Urinary bladder (tissue), 4 donors: Measurements from ENCODE around the gene ZNF740. TPM values are rescaled to one million over a fixed set of nuclear protein-coding genes. Genes with fewer than 3 reads are reported as not detected.

Experiments used
- DNase-seq: peaks from one replicate; pipeline ENCODE4 v3.0.0-alpha.2; 2015; ENCODE audit errors: extremely low spot score
- H3K27ac ChIP-seq: one replicate; pipeline ENCODE4 v1.5.1; 2013; ENCODE audit warnings: low read depth, mild to moderate bottlenecking, moderate library complexity
- H3K36me3 ChIP-seq: one replicate; pipeline ENCODE4 v1.6.1; 2013; ENCODE audit warnings: mild to moderate bottlenecking, moderate library complexity; ENCODE audit not compliant: insufficient read depth
- H3K4me1 ChIP-seq: one replicate; pipeline ENCODE4 v1.6.1; 2013; ENCODE audit warnings: mild to moderate bottlenecking, moderate library complexity; ENCODE audit not compliant: insufficient read depth
- H3K4me3 ChIP-seq: one replicate; pipeline ENCODE4 v1.5.1; 2013; ENCODE audit warnings: low read depth, low read length
- WGBS: extraction: QIAGEN DNeasy Blood & Tissue Kit; methylation state at CpG from one replicate; pipeline ENCODE4 v1.1.7; 2013; 5-methylcytosine and 5-hydroxymethylcytosine counted together
- polyA plus RNA-seq: library from polyadenylated mRNA; stranded (reverse); fragments of 200-250 nt; gene quantifications from one replicate; pipeline ENCODE4 v1.2.3, GENCODE V29; 2013
- small RNA-seq: library from RNA; depleted of rRNA; stranded (forward); fragments of <200 nt; gene quantifications from one replicate; pipeline ENCODE3, GENCODE V24; 2014
- total RNA-seq: library from RNA; depleted of rRNA; stranded (reverse); fragments of >200 nt; gene quantifications from one replicate; pipeline ENCODE4 v1.2.3, GENCODE V29; 2014
- donor health status: healthy with polysubstance abuse.
- donor health status: healthy.

The ZNF740 gene
- total and polyA plus RNA-seq, 2 donors = 13.5 to 22.9 TPM

DNA sequence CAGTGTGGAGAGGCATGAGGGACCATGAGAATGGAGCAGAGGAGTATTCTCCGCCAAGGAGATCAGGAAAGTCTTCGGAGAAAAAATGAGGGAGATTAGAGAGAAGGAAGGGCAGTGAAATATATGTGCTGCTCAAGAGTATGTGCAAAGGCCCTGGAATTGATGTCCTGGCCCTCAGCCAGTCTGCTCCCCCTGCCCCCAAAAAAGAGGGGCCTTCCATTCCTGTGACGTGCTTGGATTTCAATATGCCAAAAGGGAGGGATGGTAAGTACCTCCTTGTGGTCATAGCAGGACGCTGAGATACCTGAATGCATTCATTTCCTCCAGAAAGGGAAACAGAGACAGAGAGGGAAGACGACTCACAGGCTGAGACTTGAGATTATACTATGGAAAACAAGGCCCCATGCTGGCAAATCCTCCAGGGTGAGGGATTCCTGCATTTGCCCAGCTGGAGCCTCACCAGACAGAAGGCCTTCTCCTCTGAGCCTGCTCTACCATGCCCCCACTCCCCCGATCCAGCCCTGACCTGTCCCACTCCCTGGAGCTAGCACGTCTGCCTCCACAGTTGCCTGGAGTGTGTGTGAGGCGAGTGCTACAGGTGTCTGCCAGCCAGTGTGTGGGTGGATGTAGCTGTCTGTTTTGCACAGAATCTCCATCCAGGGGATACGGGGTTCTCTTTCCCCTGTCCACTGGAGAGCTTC lies 55.4 kb downstream of the ZNF740 start:
- Histone ChIP-seq H3K27ac (no peak overlapping the region), H3K4me3 (no peak overlapping the region), H3K4me1 (no peaks in the 10 kb centered on the region), H3K36me3 (no peaks in the 10 kb centered on the region)
- no peak for DNase-seq
- 79% methylated on average over 9 of the region's 9 CpGs for WGBS

DNA sequence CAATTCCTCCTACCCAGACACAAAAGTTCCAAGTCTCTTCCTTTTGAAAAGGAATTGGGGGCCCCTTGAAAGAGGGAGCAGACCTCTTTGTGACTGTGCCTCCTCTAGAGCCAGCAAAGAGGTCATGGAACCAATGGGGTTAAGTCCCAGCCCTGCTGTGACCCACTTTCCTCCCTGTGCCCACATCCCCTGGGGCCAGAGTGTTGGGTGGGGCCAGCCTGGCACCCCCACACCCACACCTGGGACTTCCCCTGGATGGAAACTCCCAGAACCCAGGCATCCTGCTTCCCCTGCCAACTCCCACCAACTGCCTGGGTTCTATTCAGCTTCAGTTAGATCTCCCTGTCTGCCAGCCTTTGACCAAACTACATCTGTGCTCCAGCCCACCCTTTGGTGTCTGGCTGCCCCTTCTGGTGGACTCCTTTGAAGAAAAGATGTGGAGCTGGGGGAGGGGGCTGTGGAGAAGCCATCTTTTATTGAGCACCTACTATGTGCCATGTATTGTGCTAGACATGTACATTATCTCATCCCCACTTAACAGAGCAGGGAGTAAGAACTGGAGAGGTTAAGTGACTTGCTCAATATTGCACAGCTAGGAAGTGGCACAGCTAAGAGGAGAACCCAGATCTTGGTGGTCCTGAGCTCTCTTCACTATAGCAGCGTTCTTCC lies 56.1 kb downstream of the ZNF740 start:
- no peak overlapping the region for H3K27ac ChIP-seq
- no peaks in the 10 kb centered on the region for H3K36me3 ChIP-seq
- no peaks in the 10 kb centered on the region for H3K4me1 ChIP-seq
- no peak overlapping the region for H3K4me3 ChIP-seq
- DNase-seq = no peak
- 84% methylated on average over 1 of the region's 1 CpG for whole genome bisulfite sequencing

DNA sequence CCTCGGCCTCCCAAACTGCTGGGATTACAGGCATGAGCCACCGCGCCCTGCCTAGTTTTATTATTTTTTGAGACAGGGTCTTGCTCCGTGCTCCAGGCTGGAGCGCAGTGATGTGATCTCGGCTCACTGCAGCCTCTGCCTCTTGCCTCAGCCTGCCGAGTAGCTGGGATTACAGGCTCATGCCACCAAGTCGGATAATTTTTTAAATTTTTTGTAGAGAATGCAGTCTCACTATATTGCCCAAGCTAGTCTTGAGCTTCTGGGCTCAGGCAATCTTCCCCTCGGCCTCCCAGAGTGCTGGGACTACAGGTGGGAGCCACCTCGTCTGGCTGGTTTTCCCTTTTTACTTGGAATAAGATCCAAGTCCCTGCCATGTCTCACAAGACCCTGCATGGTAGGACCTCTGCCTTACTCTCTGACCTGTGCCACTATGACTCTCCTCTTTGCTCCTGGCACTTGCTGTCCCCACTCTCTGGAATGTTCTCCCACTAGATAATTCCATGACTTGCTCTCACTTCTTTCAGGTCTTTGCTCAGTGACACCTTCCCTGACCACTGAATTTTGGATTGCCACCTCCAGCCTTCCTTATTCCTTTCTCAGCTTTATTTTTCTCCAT lies 59.2 kb downstream of the ZNF740 start:
- Histone ChIP-seq H3K27ac (no peak overlapping the region), H3K36me3 (no peaks in the 10 kb centered on the region), H3K4me3 (no peak overlapping the region), H3K4me1 (no peaks in the 10 kb centered on the region)
- DNase-seq = no peak
- whole genome bisulfite sequencing = 86% methylated on average over 10 of the region's 10 CpGs

DNA sequence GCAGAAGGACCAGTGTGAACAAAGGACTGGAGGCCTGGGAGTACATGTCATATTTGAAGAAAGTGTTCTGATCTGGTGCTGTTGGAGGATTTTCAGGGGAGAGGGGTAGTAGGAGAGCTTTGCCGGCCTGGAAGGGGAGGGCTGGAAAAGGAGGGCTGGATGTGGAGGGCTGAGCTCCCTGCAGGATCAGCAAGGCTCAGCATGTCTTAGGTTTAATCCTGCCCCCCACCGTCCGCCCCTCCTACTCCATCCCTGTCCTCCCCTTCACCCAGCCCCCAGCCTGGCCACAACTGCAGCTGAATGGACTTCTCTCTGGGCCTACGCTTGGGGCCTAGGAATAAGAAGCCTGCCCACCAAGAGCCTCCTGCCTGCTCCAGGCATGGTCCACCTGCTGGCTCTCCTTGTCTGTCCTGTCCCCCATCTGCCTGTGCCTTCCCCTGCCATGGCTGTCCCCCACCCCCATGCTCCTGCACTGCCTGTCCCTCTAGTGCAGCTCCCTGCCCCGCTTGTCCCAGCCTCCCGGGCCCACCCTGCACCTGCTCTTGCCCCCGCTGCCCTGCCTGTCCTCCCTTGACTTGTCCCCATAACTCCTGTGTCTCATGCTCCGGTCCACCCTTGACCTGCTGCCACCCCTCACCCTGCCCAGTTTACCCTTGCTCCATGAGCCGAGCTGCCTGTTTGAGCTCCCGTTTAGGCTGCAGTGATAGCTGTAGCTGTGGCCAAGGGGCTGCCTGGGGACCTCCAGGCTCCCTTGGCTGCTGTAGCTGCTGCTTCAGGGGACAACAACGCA lies 61.3 kb downstream of the ZNF740 start:
- H3K4me1 ChIP-seq = no peaks in the 10 kb centered on the region
- no peak for DNase-seq
- no peak overlapping the region for H3K27ac ChIP-seq
- H3K36me3 ChIP-seq = no peaks in the 10 kb centered on the region
- no peak overlapping the region for H3K4me3 ChIP-seq
- WGBS = 68% methylated on average over 11 of the region's 11 CpGs

DNA sequence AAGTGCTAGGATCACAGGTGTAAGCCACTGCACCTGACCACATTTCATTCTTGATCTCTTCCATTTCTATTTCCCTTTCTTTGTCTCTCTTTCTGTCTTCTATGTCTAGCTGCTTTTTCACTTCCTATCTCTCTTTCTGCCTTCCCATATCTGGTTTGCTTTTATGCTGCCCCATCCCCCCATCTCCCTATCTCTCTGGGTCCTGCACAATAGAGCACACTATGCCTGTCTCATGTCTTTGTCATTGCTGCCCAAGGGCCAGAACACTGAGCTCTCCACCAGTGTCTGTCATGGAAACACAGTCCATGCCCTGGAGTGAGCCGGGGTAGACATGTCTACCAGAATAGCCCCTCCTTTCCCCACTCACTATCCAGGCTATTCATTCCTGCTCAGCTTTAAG lies 63.8 kb downstream of the ZNF740 start:
- Histone ChIP-seq H3K4me1 (no peaks in the 10 kb centered on the region), H3K27ac (no peak overlapping the region), H3K4me3 (no peak overlapping the region), H3K36me3 (no peaks in the 10 kb centered on the region)
- DNase-seq = no peak
- WGBS = 43% methylated on average over 1 of the region's 1 CpG

Small RNAs within 50 kb of the gene (small RNA-seq; reads per million reads assigned to genes)
- gene HIGD1AP1 (not detected), gene RNU6-333P (not detected)

Other genes starting within 250 kb of the ZNF740 start
- gene KRT18, start 231.6 kb upstream of the ZNF740 start, total RNA-seq = 81.8 TPM
- 70.9 TPM for gene KRT18, start 231.6 kb upstream of the ZNF740 start, polyA plus RNA-seq
- gene EIF4B, start 174.3 kb upstream of the ZNF740 start, total RNA-seq = 743 TPM
- gene EIF4B, start 174.3 kb upstream of the ZNF740 start, polyA plus RNA-seq = 246 TPM
- 57.9 TPM for gene TNS2, start 130.7 kb upstream of the ZNF740 start, total RNA-seq
- 178 TPM for gene TNS2, start 130.7 kb upstream of the ZNF740 start, polyA plus RNA-seq
- 9.0 TPM for gene SPRYD3, start 101.3 kb upstream of the ZNF740 start, total RNA-seq
- gene SPRYD3, start 101.3 kb upstream of the ZNF740 start, polyA plus RNA-seq = 66.3 TPM
- 39.8 TPM for gene IGFBP6, start 83.1 kb upstream of the ZNF740 start, total RNA-seq
- 461 TPM for gene IGFBP6, start 83.1 kb upstream of the ZNF740 start, polyA plus RNA-seq
- gene SOAT2, start 77.2 kb upstream of the ZNF740 start, total RNA-seq = not detected
- 0.30 TPM for gene SOAT2, start 77.2 kb upstream of the ZNF740 start, polyA plus RNA-seq
- 36.9 TPM for gene CSAD, start 203 bp downstream of the ZNF740 start, total RNA-seq
- 19.1 TPM for gene CSAD, start 203 bp downstream of the ZNF740 start, polyA plus RNA-seq
- gene ITGB7, start 26.5 kb downstream of the ZNF740 start, total RNA-seq = 1.6 TPM
- 1.7 TPM for gene ITGB7, start 26.5 kb downstream of the ZNF740 start, polyA plus RNA-seq
- gene RARG, start 51.5 kb downstream of the ZNF740 start, total RNA-seq = 37.8 TPM
- gene RARG, start 51.5 kb downstream of the ZNF740 start, polyA plus RNA-seq = 30.5 TPM
- 4.5 TPM for gene ESPL1, start 87.6 kb downstream of the ZNF740 start, total RNA-seq
- gene ESPL1, start 87.6 kb downstream of the ZNF740 start, polyA plus RNA-seq = 0.33 TPM
- 432 TPM for gene PFDN5, start 114.8 kb downstream of the ZNF740 start, total RNA-seq
- gene PFDN5, start 114.8 kb downstream of the ZNF740 start, polyA plus RNA-seq = 812 TPM
- gene MYG1, start 119.0 kb downstream of the ZNF740 start, total RNA-seq = 17.9 TPM
- gene MYG1, start 119.0 kb downstream of the ZNF740 start, polyA plus RNA-seq = 66.3 TPM
- gene AAAS, start 140.9 kb downstream of the ZNF740 start, total RNA-seq = 33.3 TPM
- gene AAAS, start 140.9 kb downstream of the ZNF740 start, polyA plus RNA-seq = 45.4 TPM
- gene SP7, start 155.6 kb downstream of the ZNF740 start, total RNA-seq = not detected
- gene SP7, start 155.6 kb downstream of the ZNF740 start, polyA plus RNA-seq = not detected
- gene SP1, start 199.5 kb downstream of the ZNF740 start, total RNA-seq = 60.5 TPM
- gene SP1, start 199.5 kb downstream of the ZNF740 start, polyA plus RNA-seq = 32.4 TPM
- gene AMHR2, start 243.1 kb downstream of the ZNF740 start, total RNA-seq = not detected
- gene AMHR2, start 243.1 kb downstream of the ZNF740 start, polyA plus RNA-seq = 0.18 TPM